Skeletal muscle cell (primary cell): Measurements from ENCODE around the gene BLTP1.
"Not testable (repeated sequence)": the region's sequence is repeated elsewhere in the genome, so short reads cannot be mapped to it uniquely, and the experiment has no call there.

Experiments
- DNase-seq: peaks from one replicate; pipeline ENCODE4 v3.0.0-alpha.2; 2010; ENCODE audit warnings: low read depth
- H3K4me3 ChIP-seq: 2 replicates; pipeline ENCODE4 v1.5.1; 2011; ENCODE audit warnings: low read depth, mild to moderate bottlenecking, control low read depth, low read length, moderate library complexity

BLTP1 gene, protein sequence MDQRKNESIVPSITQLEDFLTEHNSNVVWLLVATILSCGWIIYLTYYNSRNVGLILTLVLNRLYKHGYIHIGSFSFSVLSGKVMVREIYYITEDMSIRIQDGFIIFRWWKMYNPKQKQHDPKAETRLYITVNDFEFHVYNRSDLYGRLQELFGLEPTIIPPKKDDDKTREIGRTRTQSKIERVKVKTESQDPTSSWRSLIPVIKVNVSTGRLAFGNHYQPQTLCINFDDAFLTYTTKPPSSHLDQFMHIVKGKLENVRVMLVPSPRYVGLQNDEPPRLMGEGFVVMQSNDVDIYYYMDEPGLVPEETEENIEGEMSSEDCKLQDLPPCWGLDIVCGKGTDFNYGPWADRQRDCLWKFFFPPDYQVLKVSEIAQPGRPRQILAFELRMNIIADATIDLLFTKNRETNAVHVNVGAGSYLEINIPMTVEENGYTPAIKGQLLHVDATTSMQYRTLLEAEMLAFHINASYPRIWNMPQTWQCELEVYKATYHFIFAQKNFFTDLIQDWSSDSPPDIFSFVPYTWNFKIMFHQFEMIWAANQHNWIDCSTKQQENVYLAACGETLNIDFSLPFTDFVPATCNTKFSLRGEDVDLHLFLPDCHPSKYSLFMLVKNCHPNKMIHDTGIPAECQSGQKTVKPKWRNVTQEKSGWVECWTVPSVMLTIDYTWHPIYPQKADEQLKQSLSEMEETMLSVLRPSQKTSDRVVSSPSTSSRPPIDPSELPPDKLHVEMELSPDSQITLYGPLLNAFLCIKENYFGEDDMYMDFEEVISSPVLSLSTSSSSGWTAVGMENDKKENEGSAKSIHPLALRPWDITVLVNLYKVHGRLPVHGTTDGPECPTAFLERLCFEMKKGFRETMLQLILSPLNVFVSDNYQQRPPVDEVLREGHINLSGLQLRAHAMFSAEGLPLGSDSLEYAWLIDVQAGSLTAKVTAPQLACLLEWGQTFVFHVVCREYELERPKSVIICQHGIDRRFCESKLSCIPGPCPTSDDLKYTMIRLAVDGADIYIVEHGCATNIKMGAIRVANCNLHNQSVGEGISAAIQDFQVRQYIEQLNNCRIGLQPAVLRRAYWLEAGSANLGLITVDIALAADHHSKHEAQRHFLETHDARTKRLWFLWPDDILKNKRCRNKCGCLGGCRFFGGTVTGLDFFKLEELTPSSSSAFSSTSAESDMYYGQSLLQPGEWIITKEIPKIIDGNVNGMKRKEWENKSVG (N-terminal part only)

DNA sequence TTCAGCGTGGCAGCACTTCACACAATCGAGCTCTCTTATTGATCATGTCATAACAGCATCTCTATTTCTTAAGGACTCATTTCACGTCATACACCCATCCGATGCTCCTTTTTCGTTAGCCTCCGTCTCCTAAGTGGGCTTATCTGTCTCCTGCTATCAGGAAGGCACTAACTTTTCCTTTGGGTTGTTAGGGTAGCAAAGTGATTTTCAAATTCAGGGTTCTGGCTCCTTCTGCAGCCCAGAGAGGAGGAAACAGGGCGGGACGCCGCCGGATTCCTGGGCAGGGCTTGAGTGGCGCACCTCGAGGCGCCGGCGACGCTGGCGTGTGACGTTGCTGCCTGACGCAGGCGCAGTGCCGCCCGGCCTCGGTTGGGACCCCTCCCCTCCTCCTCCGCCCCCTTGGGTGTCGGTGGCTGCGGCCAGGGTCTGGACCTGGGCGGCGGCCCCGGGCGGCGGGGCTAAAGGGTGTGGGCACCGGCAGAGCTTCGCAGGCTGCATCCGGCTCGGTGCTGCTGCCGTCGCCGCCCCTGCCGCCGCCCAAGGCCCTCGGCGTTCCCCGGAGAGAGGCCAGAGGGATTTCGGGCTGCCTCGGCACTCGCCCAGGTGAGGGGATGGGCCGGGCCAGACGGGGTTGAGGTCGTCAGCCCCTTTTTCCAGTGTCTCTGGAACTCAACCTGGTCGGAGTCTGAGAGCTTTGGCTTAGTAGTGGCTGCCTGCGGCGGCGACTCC, at the start of gene BLTP1:
Gene BLTP1, plus strand, starts transcription at position 350 of the 729 bp plus-strand sequence. CDS start 18,317 bp downstream, outside the sequence.
- DNase-seq, result peak; percentile 43
- peak within 1 kb of the TSS; percentile 98 for H3K4me3 ChIP-seq

DNA sequence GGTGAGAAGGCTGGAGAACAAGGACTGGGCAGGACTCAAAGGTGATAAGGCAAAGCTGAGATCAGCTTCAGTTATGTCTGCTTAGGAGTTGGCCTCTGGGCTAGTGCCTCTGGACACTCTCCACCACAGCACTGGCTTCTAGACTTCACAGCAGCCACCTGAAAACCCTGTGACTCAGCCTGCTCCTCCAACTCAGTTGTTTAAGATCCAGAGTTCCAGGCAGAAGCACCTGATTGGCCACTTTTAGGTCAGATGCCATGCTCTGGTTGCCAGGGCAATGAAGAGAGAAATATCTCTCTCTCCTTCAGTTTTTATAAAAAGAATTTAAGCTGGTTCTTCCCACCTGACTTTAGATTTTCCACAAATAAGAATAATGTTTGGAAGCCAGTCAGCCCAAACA, 47.9 kb upstream of the BLTP1 start:
- DNase-seq, result no peak

DNA sequence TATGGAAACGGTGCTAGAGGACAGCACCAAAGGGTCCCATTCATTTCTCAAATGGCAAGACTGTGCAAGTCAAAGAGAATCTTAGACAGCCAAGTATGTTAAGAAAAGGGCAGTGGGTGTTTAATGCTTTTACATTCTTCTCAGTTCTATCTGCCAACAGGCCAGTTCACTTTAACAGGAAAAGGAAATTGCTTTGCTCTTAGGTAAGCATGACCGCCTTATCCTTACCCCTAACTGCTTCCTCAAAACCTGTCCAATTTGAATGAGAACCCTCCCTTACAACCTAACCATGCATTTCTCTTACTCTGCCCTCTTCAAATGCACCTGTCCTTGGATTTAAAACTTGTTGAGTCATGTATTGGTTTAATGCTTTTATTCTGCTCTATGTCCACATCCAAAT, 44.5 kb upstream of the BLTP1 start:
- no peak for DNase-seq
- no peak overlapping the region for H3K4me3 ChIP-seq

More for the DNA sequence above, 47.9 kb upstream of the BLTP1 start:
- no peak overlapping the region for H3K4me3 ChIP-seq

DNA sequence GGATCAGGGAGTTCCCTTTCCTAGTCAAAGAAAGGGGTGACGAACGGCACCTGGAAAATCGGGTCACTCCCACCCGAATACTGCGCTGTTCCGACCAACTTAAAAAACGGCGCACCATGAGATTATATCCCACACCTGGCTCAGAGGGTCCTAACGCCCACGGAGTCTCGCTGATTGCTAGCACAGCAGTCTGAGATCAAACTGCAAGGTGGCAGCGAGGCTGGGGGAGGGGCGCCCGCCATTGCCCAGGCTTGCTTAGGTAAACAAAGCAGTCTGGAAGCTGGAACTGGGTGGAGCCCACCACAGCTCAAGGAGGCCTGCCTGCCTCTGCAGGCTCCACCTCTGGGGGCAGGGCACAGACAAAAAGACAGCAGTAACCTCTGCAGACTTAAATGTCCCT, 41.8 kb upstream of the BLTP1 start:
- DNase-seq, H3K4me3 ChIP-seq: not testable (repeated sequence)

DNA sequence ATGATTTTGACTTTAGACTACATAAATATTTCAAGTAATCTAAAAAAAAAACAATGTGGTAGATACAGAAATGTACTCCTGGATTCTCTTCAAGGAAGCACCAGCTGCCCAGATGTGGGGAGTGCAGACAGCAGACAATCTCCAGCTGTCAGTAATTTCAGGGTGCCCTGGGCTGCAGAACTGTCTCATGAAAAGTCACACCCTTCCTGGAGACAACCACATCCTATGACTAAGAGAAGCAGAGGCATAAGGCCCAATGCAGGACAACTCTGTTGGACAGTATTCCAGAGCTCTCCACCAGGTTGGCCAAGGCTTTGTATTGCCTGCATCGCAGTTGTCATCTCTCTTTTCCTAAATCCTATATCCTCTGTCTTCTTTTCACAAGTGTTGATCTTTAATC, 34.4 kb upstream of the BLTP1 start:
- DNase-seq, result peak; percentile 3
- H3K4me3 ChIP-seq, result no peak overlapping the region

DNA sequence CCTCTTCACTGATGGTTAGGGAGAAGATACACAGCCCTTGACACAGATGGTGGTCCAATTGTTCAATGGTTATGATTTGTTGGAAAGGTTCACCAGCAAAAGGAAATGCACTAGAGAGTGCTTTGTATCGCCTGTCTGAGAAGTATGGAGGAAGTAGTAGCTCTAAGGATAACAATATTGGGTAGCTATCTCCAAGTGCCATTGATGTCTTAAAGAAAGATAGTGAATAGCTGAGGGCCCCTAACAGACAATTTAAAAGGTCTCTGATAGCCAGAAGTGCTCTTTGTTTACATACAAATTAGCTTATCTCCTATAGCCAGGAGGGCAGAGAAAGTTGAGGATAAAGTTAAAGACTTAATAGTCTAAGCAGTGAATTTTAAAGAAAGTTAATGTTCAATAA, 33.9 kb upstream of the BLTP1 start:
- H3K4me3 ChIP-seq, result no peak overlapping the region
- no peak for DNase-seq

DNA sequence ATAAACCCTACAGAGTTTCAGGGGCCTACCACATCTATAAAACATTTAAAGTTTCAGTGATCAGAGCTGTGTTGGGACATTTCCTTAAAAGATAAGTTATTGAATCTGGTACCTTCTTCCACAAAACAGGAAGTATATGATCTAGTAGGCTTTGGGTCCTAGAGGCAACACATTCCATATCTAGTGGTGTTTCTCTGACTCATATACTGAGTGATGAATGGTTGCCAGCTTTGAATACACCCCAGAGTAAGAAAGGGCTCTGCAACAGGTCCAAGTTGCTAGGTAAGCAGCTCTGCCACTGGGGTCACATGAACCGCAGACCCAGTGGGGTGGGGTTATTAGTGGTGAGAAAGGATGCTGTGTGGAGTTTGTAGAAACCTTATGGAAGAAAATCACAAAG, 32.4 kb upstream of the BLTP1 start:
- H3K4me3 ChIP-seq, result no peak overlapping the region

DNA sequence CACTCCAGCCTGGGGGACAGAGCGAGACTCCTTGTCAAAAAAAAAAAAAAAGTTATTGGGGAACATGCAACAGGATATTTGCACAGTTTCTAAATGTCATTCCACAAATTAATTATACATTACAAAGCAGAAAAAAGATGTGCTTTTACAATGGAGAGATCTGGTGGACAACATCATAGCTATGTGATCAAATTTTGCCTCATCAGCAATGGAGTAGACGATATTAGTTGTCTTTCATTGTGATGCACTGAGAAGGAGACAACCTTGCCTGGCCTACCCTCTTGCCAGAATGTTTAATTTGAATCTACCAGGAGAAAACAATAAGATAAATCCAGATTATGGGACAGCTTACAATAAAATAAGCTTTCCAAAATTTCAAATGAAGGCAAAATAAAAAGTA, 30.5 kb upstream of the BLTP1 start:
- no peak overlapping the region for H3K4me3 ChIP-seq
- DNase-seq, result no peak

More for the DNA sequence above, 32.4 kb upstream of the BLTP1 start:
- no peak for DNase-seq

DNA sequence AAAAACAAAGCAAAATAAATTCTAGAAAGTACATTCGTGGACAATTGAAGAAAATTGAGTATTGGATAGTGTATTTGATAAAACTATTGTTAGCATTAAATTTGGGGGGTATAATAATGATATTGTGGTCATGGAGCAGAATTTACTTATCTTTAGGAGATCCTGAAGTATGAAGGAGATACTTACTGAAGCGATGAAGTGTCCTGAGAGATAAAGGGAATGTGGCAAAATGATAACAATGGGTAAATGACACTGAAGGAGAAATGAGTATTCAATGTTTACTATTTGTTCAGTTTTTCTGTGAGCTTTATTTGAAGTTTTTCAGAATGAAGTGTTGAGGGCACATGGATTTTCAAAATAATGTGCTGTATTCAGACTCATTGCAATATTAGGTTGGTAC, 30.0 kb upstream of the BLTP1 start:
- no peak for DNase-seq

DNA sequence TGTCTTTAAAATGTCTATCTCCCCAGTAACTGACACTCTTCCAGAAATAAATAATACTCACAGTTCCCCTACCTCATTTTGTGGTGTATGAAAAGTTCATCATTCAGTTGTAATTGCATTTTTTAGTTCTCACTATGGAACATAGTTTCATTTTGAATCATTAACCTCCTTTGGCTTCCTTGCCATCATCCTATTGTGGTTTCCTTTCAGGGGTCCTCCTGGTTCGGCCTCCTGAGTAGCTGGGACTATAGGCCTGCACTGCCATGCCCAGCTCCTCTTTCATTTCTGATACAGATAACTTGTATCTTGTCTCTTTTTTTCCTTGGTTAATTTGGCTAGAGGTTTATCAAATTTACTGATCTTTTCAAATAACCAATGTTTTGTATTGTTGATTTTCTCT, 23.1 kb upstream of the BLTP1 start:
- no peak overlapping the region for H3K4me3 ChIP-seq
- no peak for DNase-seq

More for the DNA sequence above, 30.0 kb upstream of the BLTP1 start:
- no peak overlapping the region for H3K4me3 ChIP-seq

DNA sequence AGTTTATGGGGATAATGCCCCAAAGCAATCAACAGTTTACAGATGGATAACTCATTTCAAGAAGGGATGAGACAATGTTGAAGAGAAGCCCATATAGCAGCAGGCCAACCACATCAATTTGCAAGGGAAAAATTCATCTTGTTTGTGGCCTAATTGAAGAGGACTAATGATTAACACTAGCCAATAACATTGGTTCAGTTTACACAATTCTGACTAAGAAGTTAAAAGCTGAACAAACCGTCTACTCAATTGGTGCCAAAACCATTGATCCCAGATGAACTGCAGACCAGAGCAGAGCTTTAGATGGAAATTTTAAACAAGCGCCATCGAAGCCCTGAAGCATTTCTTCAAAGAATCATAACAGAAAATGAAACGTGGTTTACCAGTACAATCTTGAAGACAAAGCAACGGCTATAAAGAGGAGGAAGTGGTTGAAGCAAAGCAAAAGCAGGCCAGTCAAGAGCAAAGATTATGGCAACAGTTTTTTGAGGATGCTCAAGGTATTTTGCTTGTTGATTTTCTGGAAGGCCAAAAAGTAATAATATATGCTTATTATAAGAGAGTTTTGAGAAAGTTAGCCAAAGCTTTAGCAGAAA, 20.5 kb upstream of the BLTP1 start:
- no peak for DNase-seq
- no peak overlapping the region for H3K4me3 ChIP-seq

DNA sequence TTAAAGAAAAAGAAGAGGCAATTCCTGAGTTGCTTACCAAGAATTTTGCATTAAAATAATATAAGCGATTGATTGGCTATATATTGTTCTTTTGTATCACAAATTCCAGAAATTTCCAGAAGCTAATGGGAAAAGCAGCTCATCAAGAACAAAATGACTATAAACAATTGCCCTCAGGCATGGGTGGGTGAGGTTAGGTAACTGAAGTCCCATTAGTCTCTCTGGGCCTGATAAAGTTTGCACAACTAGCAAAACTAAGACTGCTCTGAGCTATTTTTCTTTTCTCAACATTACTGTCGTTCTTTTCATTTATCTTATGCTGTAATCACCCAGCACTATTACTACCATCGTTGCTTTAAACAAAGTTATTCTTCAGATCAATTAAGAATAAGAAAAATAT, 19.2 kb upstream of the BLTP1 start:
- no peak overlapping the region for H3K4me3 ChIP-seq
- no peak for DNase-seq

DNA sequence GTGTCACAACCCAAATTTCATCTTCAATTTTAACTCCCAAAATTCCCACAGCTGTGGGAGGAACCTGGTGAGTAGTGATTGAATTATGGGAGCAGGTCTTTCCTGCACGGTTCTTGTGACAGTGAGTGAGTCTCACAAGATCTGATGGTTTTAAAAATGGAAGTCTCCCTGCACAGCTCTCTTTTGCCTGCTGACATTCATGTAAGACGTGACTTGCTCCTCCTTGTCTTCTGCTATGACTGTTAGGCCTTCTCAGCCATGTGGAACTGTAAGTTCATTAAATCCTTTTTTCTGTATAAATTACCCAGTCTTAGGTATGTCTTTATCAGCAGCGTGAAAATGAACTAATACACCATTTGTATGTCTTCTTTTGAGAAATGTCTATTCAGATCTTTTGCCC, 13.0 kb upstream of the BLTP1 start:
- no peak for DNase-seq
- no peak overlapping the region for H3K4me3 ChIP-seq

DNA sequence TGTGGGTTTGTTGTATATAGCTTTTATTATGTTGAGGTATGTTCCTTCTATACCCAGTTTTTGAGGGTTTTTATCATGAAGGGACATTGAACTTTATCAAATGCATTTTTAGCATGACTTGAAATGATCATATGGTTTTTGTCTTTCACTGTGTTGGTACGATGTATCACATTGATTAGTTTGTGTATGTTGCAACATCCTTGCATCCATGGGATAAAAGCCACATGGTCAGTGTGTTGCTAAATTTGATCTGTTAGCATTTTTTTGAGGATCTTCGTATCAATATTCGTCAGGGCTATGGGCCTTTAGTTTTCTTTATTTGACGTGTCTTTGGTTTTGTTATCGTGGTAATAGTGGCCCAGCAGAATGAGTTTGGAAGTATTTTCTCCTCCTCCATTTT, 11.3 kb upstream of the BLTP1 start:
- no peak overlapping the region for H3K4me3 ChIP-seq
- no peak for DNase-seq

DNA sequence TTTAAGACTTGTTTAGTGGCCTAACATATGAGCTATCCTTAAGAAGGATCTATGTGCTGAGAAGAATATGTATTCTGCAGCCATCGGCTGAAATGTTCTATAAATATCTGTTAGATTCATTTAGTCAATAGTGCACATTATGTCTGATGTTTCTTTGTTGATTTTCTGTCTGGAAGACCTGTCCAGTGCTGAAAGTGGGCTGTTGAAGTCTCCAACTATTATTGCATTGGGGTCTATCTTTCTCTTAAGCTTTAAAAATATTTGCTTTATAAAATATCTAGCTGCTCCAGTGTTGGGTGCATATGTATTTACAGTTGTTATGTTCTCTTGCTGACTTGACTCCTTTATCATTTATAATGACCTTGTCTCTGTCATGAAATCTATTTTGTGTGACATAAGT, 9.4 kb upstream of the BLTP1 start:
- H3K4me3 ChIP-seq, result no peak overlapping the region
- no peak for DNase-seq

DNA sequence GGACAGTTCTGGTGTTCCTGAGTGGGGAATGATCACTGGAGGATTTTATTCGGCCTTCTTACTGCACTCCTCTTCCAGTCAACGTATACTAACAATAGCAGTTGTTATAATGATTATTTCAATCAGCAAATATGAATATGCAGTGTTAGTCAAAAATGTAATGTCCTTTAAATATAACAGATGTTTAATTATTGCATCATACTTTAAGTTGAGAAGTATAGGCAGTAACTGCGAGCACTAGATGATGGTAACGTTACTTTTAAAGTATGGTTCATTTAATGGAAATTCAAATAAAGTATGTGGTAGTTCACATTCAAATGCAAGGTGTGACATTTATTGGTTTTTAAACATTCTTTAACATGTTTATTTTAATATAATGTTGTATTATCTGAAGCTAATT, 5.5 kb upstream of the BLTP1 start:
- no peak overlapping the region for H3K4me3 ChIP-seq
- DNase-seq, result no peak

DNA sequence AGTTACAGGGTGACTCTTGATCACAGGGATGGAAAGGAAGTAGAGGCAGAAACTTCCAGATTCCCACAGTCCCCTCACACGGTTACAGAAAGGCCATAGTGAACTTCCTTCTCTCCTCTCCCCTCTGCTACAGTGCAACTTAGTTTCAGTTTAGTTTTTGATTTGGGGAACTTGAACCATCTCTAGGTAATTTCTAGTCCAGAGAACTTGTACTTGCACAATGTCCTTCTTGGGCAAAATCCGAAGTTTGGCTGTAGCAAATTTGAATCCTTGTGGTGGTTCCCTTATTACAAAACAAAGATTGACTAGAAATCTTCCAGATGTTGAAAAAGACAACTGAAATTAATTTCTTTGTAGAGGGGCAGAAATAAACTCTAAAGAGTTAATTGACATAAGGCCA, 1.2 kb upstream of the BLTP1 start:
- DNase-seq, result no peak
- H3K4me3 ChIP-seq, result no peak overlapping the region

DNA sequence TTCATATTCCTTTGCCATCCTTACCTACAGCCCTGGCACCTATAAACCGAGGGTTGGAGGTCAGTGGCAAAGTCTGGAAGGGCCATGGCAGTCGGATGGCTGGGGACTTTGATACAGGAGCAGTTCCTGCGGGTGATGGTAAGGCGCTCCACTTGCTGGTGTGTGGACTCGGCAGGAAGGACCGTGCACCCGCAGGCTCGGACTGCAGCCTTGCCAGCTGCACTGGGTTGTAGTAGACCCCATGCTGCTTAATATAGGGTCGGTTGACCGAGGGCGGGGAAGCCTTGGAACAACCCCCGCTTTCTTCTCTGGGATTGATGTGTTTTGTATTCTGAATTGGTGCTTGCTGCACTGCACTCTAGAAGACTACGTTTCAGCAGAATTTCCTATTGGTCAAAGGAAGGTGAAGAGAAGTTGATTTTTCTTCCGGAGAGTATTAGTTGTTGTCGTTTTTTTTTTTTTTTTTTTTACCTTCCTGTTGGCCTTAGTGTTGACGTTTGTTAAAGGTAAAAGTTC, 638 bp downstream of the BLTP1 start:
- H3K4me3 ChIP-seq, result peak overlapping the region; percentile 98
- DNase-seq, result peak; percentile 3

DNA sequence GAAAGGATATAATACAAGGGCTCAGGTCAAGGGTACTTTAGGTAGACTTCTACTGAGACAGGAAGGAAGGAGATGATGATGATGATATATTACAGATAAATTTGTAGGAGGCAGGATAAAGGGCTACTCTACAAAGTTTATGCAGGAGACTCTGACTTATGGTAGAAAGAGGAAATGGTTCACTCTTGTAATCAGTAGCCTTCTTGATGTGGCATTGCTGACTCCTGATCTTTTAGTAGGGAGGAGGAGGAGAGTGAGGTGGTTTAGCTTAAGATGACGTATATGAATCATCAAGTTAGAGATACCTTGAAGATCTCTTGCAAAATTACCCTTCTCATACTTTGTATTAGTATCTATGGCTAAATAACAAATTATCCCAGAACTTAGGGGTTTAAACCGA, 4.7 kb downstream of the BLTP1 start:
- no peak for DNase-seq
- no peak overlapping the region for H3K4me3 ChIP-seq
